HEK293 (cell line): Measurements from ENCODE around the gene SMIM29.

Experiments
- CTCF ChIA-PET: fragments of 350-600 bp; formaldehyde crosslinking; extraction: SDS; loops from one replicate; lab custom pipeline; 2021; ENCODE audit warnings: antibody characterized with exemption; lab: Yijun Ruan, JAX
- POLR2A ChIA-PET: fragments of 300-600 bp; formaldehyde crosslinking; extraction: SDS; loops from one replicate; lab custom pipeline; 2020; ENCODE audit warnings: antibody characterized with exemption, inconsistent platforms; lab: Yijun Ruan, JAX
- H3K27ac ChIP-seq: fragments of 200-500 bp; sonication (Bioruptor generic); 2 replicates; pipeline ENCODE4 v1.5.1; 2014; ENCODE audit warnings: low read depth, low read length, control low read depth, inconsistent platforms; ENCODE audit errors: extremely low read depth
- H3K36me3 ChIP-seq, 2 experiments: fragments of 200-500 bp in 1 of 2; sonication (Bioruptor generic) in 1 of 2; 1 replicate in 1 of 2; 2 replicates in 1 of 2; pipeline ENCODE4 v1.5.1; 2014 to 2017; ENCODE audit warnings: inconsistent platforms in 2 of 2, low read length in 2 of 2; ENCODE audit not compliant: control insufficient read depth in 2 of 2, insufficient read depth in 1 of 2
- H3K4me1 ChIP-seq: fragments of 200-500 bp; sonication (Bioruptor generic); 2 replicates; pipeline ENCODE4 v1.5.1; 2014; ENCODE audit warnings: mild to moderate bottlenecking, low read length, inconsistent platforms; ENCODE audit not compliant: control insufficient read depth, insufficient read depth
- H3K4me3 ChIP-seq: 2 replicates; pipeline ENCODE4 v1.5.1; 2011; ENCODE audit warnings: low read depth, mild to moderate bottlenecking, control low read depth, low read length, moderate library complexity
- H3K9me3 ChIP-seq: fragments of 200-500 bp; sonication (Bioruptor generic); 2 replicates; pipeline ENCODE4 v1.5.1; 2014; ENCODE audit warnings: low read depth, low read length, inconsistent platforms; ENCODE audit not compliant: control insufficient read depth, insufficient read depth
- GLIS1 ChIP-seq: fragments of 450-650 bp; formaldehyde crosslinking; IDR thresholded peaks from 2 replicates; pipeline ENCODE4 v1.5.1; 2016; ENCODE audit warnings: missing biosample characterization, missing genetic modification characterization
- OSR2 ChIP-seq: fragments of 450-650 bp; formaldehyde crosslinking; IDR thresholded peaks from 2 replicates; pipeline ENCODE4 v1.5.1; 2016; ENCODE audit warnings: missing biosample characterization, missing genetic modification characterization
- REPIN1 ChIP-seq: fragments of 450-650 bp; formaldehyde crosslinking; IDR thresholded peaks from 2 replicates; pipeline ENCODE4 v1.5.1; 2017; ENCODE audit warnings: missing biosample characterization, missing genetic modification characterization, low read depth
- ZBTB1 ChIP-seq: fragments of 450-650 bp; formaldehyde crosslinking; IDR thresholded peaks from 2 replicates; pipeline ENCODE4 v1.5.1; 2016; ENCODE audit warnings: missing biosample characterization, missing genetic modification characterization
- ZNF112 ChIP-seq: fragments of 450-650 bp; formaldehyde crosslinking; IDR thresholded peaks from 2 replicates; pipeline ENCODE4 v1.5.0; 2017; ENCODE audit warnings: missing biosample characterization, missing genetic modification characterization
- ZNF223 ChIP-seq: fragments of 450-650 bp; formaldehyde crosslinking; IDR thresholded peaks from 2 replicates; pipeline ENCODE4 v1.5.1; 2016; ENCODE audit warnings: missing biosample characterization, missing genetic modification characterization
- ZNF239 ChIP-seq: fragments of 450-650 bp; formaldehyde crosslinking; IDR thresholded peaks from 2 replicates; pipeline ENCODE4 v1.5.1; 2016; ENCODE audit warnings: missing biosample characterization, missing genetic modification characterization
- ZNF302 ChIP-seq: fragments of 450-650 bp; formaldehyde crosslinking; IDR thresholded peaks from 2 replicates; pipeline ENCODE4 v1.5.1; 2016; ENCODE audit warnings: missing biosample characterization, missing genetic modification characterization, low read depth
- ZNF423 ChIP-seq: fragments of 450-650 bp; formaldehyde crosslinking; IDR thresholded peaks from 2 replicates; pipeline ENCODE4 v1.5.1; 2016; ENCODE audit warnings: missing biosample characterization, missing genetic modification characterization
- ZNF624 ChIP-seq: fragments of 450-650 bp; formaldehyde crosslinking; IDR thresholded peaks from 2 replicates; pipeline ENCODE4 v1.5.1; 2017; ENCODE audit warnings: missing biosample characterization, missing genetic modification characterization
- ZNF658 ChIP-seq: fragments of 450-650 bp; formaldehyde crosslinking; IDR thresholded peaks from 2 replicates; pipeline ENCODE4; 2016; ENCODE audit warnings: missing biosample characterization, missing genetic modification characterization
- ZNF701 ChIP-seq: fragments of 450-650 bp; formaldehyde crosslinking; IDR thresholded peaks from 2 replicates; pipeline ENCODE4 v1.5.1; 2016; ENCODE audit warnings: missing biosample characterization, missing genetic modification characterization
- TF ChIP-seq, protein P1 (sequence below): fragments of 450-650 bp; formaldehyde crosslinking; IDR thresholded peaks from 2 replicates; pipeline ENCODE4 v1.5.1; 2017; ENCODE audit warnings: missing biosample characterization, mild to moderate bottlenecking, missing genetic modification characterization, moderate library complexity
- TF ChIP-seq, protein P2 (sequence below): fragments of 450-650 bp; formaldehyde crosslinking; IDR thresholded peaks from 2 replicates; pipeline ENCODE4 v1.5.1; 2017; ENCODE audit warnings: missing biosample characterization, missing genetic modification characterization
- TF ChIP-seq, protein P3 (sequence below): fragments of 450-650 bp; formaldehyde crosslinking; IDR thresholded peaks from 2 replicates; pipeline ENCODE4 v1.5.1; 2017; ENCODE audit warnings: missing biosample characterization, missing genetic modification characterization
- TF ChIP-seq, protein P4 (sequence below): fragments of 450-650 bp; formaldehyde crosslinking; conservative IDR thresholded peaks from 2 replicates; pipeline ENCODE4 v1.5.1; 2016; ENCODE audit warnings: low read depth, missing biosample characterization, missing genetic modification characterization

Gene SMIM29

DNA sequence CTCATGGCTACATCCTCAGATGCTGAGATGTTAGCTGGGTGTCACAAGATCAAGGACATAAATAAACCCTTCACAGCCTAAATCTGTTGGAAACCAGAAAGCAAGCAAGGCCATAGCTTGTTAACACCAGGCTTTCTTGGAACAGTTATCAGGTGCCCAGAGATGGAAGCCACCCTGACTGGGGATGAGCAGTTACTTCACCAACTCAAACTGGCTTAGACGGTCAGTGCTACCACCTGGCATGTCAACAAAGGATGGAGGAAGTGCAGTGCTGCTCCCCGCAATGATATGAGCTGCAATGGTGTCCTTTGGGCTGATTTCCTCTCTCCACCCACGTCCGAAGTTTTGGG, 28.9 kb upstream of the SMIM29 start:
- CTCF ChIA-PET, result interaction anchor here (0.5 kb wide), 1 partner anchor 455 kb away, joined by 3 read pairs; no protein-coding TSS in a partner anchor
- H3K4me3 ChIP-seq, result no peak overlapping the region
- TF ChIP-seq ZNF658 (tag by site-specific recombination) (no peak), ZBTB1 (tag by site-specific recombination) (no peak), ZNF239 (tag by site-specific recombination) (no peak), ZNF624 (tag by site-specific recombination) (no peak), ZNF223 (no peak), ZNF423 (tag by site-specific recombination) (no peak), ZNF112 (tag by site-specific recombination) (no peak), REPIN1 (tag by site-specific recombination) (no peak), ZNF302 (tag by site-specific recombination) (no peak), ZNF701 (tag by site-specific recombination) (no peak)
- TF ChIP-seq, protein P1, sequence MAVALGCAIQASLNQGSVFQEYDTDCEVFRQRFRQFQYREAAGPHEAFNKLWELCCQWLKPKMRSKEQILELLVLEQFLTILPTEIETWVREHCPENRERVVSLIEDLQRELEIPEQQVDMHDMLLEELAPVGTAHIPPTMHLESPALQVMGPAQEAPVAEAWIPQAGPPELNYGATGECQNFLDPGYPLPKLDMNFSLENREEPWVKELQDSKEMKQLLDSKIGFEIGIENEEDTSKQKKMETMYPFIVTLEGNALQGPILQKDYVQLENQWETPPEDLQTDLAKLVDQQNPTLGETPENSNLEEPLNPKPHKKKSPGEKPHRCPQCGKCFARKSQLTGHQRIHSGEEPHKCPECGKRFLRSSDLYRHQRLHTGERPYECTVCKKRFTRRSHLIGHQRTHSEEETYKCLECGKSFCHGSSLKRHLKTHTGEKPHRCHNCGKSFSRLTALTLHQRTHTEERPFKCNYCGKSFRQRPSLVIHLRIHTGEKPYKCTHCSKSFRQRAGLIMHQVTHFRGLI (tag by site-specific recombination), result no peak
- TF ChIP-seq, protein P2, sequence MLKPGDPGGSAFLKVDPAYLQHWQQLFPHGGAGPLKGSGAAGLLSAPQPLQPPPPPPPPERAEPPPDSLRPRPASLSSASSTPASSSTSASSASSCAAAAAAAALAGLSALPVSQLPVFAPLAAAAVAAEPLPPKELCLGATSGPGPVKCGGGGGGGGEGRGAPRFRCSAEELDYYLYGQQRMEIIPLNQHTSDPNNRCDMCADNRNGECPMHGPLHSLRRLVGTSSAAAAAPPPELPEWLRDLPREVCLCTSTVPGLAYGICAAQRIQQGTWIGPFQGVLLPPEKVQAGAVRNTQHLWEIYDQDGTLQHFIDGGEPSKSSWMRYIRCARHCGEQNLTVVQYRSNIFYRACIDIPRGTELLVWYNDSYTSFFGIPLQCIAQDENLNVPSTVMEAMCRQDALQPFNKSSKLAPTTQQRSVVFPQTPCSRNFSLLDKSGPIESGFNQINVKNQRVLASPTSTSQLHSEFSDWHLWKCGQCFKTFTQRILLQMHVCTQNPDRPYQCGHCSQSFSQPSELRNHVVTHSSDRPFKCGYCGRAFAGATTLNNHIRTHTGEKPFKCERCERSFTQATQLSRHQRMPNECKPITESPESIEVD (tag by site-specific recombination), result no peak
- TF ChIP-seq, protein P3, sequence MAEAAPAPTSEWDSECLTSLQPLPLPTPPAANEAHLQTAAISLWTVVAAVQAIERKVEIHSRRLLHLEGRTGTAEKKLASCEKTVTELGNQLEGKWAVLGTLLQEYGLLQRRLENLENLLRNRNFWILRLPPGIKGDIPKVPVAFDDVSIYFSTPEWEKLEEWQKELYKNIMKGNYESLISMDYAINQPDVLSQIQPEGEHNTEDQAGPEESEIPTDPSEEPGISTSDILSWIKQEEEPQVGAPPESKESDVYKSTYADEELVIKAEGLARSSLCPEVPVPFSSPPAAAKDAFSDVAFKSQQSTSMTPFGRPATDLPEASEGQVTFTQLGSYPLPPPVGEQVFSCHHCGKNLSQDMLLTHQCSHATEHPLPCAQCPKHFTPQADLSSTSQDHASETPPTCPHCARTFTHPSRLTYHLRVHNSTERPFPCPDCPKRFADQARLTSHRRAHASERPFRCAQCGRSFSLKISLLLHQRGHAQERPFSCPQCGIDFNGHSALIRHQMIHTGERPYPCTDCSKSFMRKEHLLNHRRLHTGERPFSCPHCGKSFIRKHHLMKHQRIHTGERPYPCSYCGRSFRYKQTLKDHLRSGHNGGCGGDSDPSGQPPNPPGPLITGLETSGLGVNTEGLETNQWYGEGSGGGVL (tag by site-specific recombination), result no peak
- TF ChIP-seq, protein P4, sequence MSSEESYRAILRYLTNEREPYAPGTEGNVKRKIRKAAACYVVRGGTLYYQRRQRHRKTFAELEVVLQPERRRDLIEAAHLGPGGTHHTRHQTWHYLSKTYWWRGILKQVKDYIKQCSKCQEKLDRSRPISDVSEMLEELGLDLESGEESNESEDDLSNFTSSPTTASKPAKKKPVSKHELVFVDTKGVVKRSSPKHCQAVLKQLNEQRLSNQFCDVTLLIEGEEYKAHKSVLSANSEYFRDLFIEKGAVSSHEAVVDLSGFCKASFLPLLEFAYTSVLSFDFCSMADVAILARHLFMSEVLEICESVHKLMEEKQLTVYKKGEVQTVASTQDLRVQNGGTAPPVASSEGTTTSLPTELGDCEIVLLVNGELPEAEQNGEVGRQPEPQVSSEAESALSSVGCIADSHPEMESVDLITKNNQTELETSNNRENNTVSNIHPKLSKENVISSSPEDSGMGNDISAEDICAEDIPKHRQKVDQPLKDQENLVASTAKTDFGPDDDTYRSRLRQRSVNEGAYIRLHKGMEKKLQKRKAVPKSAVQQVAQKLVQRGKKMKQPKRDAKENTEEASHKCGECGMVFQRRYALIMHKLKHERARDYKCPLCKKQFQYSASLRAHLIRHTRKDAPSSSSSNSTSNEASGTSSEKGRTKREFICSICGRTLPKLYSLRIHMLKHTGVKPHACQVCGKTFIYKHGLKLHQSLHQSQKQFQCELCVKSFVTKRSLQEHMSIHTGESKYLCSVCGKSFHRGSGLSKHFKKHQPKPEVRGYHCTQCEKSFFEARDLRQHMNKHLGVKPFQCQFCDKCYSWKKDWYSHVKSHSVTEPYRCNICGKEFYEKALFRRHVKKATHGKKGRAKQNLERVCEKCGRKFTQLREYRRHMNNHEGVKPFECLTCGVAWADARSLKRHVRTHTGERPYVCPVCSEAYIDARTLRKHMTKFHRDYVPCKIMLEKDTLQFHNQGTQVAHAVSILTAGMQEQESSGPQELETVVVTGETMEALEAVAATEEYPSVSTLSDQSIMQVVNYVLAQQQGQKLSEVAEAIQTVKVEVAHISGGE (tag by site-specific recombination), result no peak
- no peak overlapping the region for H3K27ac ChIP-seq
- no peaks in the 10 kb centered on the region for H3K4me1 ChIP-seq
- POLR2A ChIA-PET, result no interaction called here
- no peaks in the 10 kb centered on the region for H3K9me3 ChIP-seq
- peaks cover 0 to 4% of the 10 kb centered on the region in 2 experiments; a peak in 1 of 3 replicates for H3K36me3 ChIP-seq

DNA sequence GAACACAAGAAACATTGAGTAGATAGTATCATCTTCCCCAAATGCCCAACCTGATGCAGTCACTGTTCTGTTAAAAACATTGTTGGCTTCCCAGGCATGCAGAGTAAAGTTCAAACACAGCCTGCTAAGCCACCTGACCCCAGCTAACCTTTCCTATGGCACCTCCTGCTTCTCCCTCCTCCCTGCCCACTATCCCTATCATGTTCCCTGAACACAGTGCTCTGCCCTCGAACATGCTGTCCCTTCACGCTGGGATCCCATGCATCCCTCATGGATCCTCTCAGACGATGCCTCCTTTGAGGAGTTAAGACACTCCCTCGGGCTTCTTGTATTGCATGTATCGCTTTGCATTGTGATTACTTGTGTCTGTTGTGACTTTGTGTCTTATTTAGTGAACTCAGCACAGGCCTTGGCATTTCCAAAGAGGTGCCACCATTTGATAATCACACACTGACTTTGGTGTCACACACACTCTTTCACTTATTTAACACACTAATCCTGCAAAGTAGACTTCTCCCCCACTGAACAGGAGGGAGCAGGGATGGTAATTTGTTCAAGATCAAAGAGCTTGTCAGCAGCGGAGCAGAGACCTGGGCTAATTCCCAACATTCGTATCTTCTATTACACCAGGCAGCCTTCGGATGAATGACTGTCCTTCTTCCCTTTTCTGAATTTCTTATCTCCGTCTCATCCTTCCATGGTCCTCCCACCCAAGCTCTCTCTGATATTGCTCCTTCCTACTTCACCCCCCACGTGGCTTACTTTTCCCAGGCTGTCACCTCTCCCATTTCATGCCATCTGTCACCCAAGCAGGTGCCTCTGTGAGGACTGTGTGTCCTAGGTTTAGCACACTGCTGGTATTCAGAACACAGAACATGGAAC, 28.3 kb upstream of the SMIM29 start:
- Histone ChIP-seq H3K36me3 (peaks cover 0 to 4% of the 10 kb centered on the region in 2 experiments; a peak in 1 of 3 replicates), H3K4me1 (no peaks in the 10 kb centered on the region), H3K4me3 (no peak overlapping the region), H3K27ac (no peak overlapping the region), H3K9me3 (no peaks in the 10 kb centered on the region)
- ChIA-PET CTCF (interaction anchor here (0.5 to 1.4 kb wide), 4 partner anchors 9 to 455 kb away, joined by 3 to 6 read pairs (median 3); no protein-coding TSS in a partner anchor), POLR2A (no interaction called here)
- no peak for TF ChIP-seq OSR2 (tag by site-specific recombination)
- TF ChIP-seq GLIS1 (tag by site-specific recombination), result peak; percentile 68
